Activated gamma-delta T cell treated with anti-CD3 and anti-CD28 coated beads, Interleukin-2, amount 50 U/mL, for 16 hours (primary cell): Measurements from ENCODE around the gene SLC22A3.
"Not testable (repeated sequence)": the region's sequence is repeated elsewhere in the genome, so short reads cannot be mapped to it uniquely, and the experiment has no call there.

ENCODE experiments used
- DNase-seq: peaks from one replicate; pipeline ENCODE4 v3.0.0-alpha.2; 2020; ENCODE audit warnings: low read depth

SLC22A3 gene, protein sequence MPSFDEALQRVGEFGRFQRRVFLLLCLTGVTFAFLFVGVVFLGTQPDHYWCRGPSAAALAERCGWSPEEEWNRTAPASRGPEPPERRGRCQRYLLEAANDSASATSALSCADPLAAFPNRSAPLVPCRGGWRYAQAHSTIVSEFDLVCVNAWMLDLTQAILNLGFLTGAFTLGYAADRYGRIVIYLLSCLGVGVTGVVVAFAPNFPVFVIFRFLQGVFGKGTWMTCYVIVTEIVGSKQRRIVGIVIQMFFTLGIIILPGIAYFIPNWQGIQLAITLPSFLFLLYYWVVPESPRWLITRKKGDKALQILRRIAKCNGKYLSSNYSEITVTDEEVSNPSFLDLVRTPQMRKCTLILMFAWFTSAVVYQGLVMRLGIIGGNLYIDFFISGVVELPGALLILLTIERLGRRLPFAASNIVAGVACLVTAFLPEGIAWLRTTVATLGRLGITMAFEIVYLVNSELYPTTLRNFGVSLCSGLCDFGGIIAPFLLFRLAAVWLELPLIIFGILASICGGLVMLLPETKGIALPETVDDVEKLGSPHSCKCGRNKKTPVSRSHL

GRCh38 chr6:160348223-160349019 lies at the start of gene SLC22A3:
Gene SLC22A3 (plus strand): TSS chr6:160348378. CDS start chr6:160348420, 42 bp downstream.
- DNase-seq: no peak

DNA sequence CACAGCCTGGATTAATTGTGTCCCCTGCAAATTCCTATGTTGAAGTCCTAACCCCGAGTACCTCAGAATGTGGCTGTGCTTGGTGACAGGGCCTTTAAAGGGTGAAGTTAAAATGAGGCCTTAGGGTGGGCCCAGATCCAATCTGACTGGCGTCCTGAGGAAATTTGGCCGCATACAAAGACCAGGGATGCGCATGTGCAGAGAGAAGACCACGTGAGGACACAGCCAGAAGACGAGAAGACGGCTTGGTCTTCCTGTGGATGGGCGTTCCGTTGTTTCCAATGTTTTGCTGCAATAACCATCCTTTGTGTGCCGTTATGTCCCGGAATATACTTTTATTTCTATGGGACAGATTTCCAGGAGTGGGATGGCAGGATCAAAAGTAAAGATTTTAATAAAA lies 48.6 kb upstream of the SLC22A3 start:
- DNase-seq: no peak

GRCh38 chr6:160300076-160300695 lies 48.0 kb upstream of the SLC22A3 start:
- DNase-seq: no peak

DNA sequence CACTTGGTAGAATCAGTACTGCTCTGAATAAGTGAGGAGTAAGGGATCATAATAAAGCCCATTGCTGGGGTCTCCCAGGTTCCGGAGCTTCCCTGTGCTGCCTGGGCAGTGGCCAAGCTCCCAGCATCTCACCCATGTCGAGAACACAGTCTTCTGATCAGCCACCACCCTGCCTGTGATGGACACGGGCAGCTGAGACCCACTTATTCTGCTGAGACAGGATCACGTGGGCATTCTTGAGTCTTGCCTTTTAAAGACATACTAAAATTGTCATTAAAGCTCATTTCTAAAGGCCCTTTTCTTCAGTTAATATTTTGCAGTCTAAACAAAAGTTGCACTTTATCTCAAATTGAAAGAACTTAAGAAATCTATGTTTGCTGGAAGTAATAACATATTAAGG lies 46.8 kb upstream of the SLC22A3 start:
- DNase-seq: no peak

DNA sequence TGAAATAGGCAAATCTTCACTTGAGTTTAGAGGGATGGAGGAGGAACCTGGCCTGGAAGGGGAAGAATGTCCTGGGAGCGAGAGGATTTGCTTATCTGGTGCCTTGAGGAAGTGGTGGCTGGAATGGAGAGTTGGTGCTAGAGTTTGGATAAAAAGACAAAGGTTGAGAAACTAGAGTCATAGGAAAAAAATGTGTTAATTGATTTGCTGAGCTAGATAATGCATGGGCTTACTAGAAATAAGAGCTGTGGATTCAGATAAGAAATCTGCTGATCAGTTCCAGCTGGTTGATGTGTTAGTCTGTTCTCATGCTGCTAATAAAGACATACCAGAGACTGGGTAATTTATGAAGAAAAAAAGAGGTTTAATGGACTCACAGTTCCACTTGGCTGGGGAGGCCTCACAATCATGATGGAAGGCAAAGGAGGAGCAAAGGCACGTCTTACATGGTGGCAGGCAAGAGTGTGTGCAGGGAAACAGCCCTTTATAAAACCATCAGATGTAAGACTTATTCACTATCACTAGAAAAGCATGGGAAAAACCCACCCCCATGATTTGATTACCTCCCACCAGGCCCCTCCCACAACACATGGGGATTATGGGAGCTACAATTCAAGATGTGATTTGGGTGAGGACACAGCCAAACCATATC lies 45.6 kb upstream of the SLC22A3 start:
- DNase-seq: not testable (repeated sequence)

GRCh38 chr6:160303806-160304205 lies 44.4 kb upstream of the SLC22A3 start:
- no peak for DNase-seq

GRCh38 chr6:160305926-160306713 lies 42.1 kb upstream of the SLC22A3 start:
- DNase-seq: no peak

DNA sequence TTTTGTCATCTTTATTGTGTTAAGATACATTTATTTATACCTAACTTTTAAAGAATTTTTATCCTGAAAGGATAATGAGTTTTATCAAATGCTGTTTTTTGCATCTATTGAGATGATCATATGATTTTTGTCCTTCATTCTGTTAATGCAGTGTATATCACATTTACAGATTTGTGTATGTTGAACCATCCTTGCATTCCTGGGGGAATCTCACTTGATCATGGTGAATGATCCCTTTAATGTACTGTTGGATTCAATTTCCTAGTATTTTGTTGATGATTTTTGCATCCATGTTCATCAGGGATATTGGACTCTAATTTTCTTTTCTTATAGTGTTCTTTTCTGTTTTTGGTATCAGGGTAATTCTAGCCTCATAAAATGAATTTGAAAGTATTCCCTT lies 38.5 kb upstream of the SLC22A3 start:
- no peak for DNase-seq

- no peak for DNase-seq
Measured at GRCh38 chr6:160312900-160313299, 35.3 kb upstream of the SLC22A3 start.

DNA sequence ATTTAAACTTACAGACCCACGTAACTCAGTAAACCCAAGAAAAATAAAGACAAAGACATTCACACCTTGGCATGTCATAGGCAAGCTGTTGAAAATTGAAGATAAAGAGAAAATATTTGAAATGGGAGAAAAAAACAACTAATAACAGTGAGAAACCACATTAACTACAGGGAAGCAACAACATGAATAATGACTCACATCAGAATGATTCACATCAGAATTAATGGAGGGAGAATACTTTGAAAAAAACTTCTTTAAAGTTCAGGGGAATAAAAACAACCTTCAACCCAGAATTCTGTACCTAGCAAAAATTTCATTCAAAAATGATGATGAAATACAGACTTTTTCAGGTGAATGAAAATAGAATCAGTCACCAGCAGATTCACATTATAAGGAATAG lies 32.9 kb upstream of the SLC22A3 start:
- DNase-seq: no peak

- DNase-seq: no peak
Measured at GRCh38 chr6:160316261-160316660, 31.9 kb upstream of the SLC22A3 start.

- no peak for DNase-seq
Measured at GRCh38 chr6:160319246-160319645, 28.9 kb upstream of the SLC22A3 start.

DNA sequence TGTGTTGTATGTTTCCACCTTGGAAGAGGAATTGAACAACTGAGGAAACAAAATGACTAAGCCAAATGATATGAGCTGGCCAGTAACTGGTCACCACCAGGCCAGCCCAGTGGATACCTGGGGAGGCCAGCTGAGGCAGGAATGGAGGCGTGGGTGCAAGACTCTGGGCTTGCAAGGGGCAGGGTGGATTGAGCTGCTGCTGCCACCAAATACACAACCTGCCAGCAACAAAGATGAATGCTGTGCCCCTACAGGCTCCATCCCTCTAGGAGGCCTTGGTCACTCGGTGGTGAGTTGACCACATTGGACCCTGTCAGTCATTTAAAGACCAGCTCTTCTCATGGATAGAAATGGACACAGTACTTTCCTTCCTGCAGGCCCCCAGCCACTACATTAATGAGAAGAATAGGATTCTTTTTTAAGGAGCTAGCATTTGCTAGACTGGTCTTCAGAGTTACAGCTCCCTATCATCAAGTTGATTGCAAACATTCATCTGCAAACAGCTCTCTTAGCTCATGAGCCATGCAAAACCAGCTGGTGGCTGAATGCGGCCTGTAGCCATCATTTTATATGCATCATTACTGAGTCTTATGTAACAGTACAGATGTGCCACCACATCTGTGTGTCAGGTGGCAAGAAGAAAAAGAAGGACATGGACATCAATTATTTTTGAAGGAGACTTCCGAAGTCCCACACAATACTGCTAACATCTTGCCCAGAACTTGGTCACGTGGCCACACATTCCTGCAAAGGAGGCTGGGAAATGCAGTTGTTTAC lies 26.3 kb upstream of the SLC22A3 start:
- no peak for DNase-seq

- DNase-seq: no peak
Measured at GRCh38 chr6:160327981-160328380, 20.2 kb upstream of the SLC22A3 start.

GRCh38 chr6:160328447-160328846 lies 19.7 kb upstream of the SLC22A3 start:
- no peak for DNase-seq

DNA sequence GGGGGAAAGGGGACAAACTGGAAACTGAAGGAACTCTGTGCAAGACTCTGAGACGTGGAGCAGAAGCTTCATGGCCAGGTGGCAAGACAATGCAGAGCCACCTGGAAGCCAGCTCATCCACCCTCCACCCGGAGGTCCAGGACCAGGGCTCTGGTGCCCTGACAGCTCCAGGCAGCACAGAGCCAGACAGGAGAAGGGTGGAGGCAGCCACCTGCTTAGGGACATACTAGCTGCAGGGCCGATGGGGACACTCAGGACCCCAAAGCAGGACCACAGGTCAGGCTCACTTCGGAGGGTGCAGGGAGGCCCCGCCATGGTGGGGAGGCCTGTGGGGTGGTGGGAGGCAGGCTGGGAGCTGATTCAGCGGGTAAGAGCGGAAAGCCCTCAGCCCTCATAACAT lies 19.0 kb upstream of the SLC22A3 start:
- no peak for DNase-seq

DNA sequence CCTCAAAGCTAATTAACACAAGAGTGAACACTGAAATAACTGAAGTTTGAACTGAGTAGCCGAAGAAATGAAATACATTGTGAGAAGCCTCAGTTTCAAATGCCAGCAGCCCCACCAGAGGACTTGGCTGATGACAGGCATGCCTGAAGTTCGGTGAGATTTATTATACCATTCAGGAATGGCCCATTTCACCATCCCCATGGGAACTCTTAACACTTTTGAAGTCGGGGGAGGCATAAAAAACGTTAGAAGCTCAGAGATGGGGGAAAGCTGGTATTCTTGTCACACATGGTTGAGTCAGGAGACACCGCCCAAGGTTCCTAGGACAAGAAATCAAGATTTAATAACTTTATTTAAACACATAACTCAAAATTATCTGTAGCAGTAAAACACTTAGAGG lies 17.6 kb upstream of the SLC22A3 start:
- DNase-seq: no peak

- DNase-seq: no peak
Measured at GRCh38 chr6:160331204-160331603, 17.0 kb upstream of the SLC22A3 start.

GRCh38 chr6:160331753-160332152 lies 16.4 kb upstream of the SLC22A3 start:
- DNase-seq: no peak

DNA sequence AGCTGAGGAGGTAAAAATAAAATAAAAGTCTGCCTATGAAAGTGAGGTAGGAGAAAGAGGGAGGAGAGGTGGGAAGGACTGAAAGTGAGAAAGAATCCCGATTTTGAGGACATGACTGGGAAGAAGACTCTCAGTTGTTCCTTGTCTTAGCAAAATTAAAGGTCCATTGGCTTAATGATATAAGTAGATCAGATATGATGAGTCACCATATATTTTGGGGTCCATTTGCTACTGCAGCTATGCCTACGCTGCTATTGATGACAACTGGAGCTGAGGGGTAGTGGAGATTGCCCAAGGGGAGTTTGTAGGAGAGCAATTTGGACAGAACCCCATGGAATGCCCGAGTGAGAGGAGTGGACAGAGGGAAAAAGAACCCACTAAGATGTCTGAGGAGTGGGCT lies 15.1 kb upstream of the SLC22A3 start:
- no peak for DNase-seq
